ENCODE measurements around the gene DNAJB7.

- TF ChIP-seq CTCF (IDR thresholded peaks at IDR 0.05) (no peak), EZH2 (IDR thresholded peaks at IDR 0.05; ENCODE audit: borderline replicate concordance, insufficient read depth, low read depth, low read length, poor library complexity, severe bottlenecking) (no peak)
These were observed 624 bp upstream of the DNAJB7 start for GRCh38 chr22:40862537-40862936.

Data from B cell (primary cell).